ENCODE results near the gene TYK2.

GRCh38 chr19:10325732-10326131 lies 54.6 kb downstream of the TYK2 start:
- TF ChIP-seq CSRNP2 (CRISPR knock-in tag; conservative IDR thresholded peaks at IDR 0.05; ENCODE audit: low read depth) (no peak), ZNF703 (CRISPR knock-in tag; IDR thresholded peaks at IDR 0.05; ENCODE audit: borderline replicate concordance) (no peak), ZSCAN29 (CRISPR knock-in tag; conservative IDR thresholded peaks at IDR 0.05) (no peak), ZNF777 (CRISPR knock-in tag; IDR thresholded peaks at IDR 0.05) (no peak), ZNF546 (CRISPR knock-in tag; conservative IDR thresholded peaks at IDR 0.05) (no peak), ZNF780A (CRISPR knock-in tag; IDR thresholded peaks at IDR 0.05) (no peak), HBP1 (CRISPR knock-in tag; IDR thresholded peaks at IDR 0.05; ENCODE audit: low read depth) (no peak), SMYD3 (CRISPR knock-in tag; IDR thresholded peaks at IDR 0.05) (no peak), PHB2 (IDR thresholded peaks at IDR 0.05; ENCODE audit: partially characterized antibody) (no peak), ZNF24 (IDR thresholded peaks at IDR 0.05) (no peak), ERF (CRISPR knock-in tag; IDR thresholded peaks at IDR 0.05) (no peak)
